HG03097 (cell line): Measurements from ENCODE around the gene HACL1.
"Not testable (repeated sequence)": the region's sequence is repeated elsewhere in the genome, so short reads cannot be mapped to it uniquely, and the experiment has no call there.

Experiments used
- ATAC-seq: cut with Tn5 transposase; IDR thresholded peaks from one replicate; pipeline ENCODE4 v1.9.1; 2021; ENCODE audit not compliant: unreplicated experiment, low FRiP score

The HACL1 gene

GRCh38 chr3:15532614-15533013 is 68.8 kb downstream of the HACL1 start:
- ATAC-seq, result not testable (repeated sequence)

DNA sequence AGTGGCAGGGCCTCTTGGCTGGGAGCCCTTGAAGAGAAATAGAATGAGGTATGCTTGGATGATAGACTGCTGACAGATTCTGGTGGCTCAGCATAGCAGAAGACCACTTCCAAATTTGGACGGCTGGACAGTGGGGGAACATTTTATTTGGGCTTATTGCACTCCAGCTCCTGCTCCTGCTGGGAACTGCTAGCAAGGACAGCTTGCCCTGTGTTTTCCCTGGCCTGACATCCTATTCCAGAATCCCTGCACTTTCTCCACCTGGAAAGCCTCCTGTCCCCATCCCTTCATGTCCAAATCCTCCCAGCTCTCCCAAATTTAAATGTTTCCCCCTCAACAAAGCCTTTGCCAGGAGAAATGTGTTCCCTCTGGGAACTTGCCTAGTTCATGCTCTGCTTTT is 70.0 kb downstream of the HACL1 start:
- no peak for ATAC-seq

DNA sequence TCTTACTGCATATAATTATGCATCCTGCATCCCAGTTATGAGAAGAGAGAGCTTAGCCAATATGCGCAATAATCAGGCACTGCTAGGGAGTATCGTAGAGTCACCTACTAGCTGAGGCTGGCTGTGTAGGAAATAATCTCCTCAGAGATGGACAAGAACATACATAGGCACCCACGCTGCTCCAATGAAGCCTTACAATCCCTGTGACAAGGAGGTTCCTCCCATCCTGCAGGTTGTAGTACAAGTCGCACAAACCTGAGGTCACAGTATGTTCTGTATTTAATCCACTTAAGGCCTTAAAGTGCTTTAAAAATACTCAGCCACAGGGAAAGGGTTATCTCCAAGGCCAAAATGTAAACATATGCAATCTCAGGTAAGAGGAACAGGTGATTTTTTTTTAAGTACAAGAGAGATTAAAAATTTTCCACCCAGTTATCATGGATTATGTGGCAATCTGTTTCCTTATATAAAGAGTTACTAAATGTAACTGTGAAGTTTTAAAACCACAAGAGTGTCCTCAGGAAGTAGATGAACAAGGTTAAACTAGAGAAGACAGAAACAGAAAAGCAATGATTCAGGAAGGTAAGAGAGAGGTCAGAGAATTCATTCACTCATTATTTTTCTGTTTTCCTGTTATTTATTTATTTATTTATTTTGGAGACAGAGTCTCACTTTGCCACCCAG is 72.4 kb downstream of the HACL1 start:
- no peak for ATAC-seq

- ATAC-seq, result no peak
These were observed 74.3 kb downstream of the HACL1 start for GRCh38 chr3:15527031-15527459.

- no peak for ATAC-seq
These were observed 75.6 kb downstream of the HACL1 start for GRCh38 chr3:15525790-15526189.

GRCh38 chr3:15523660-15524417 is 77.5 kb downstream of the HACL1 start:
- no peak for ATAC-seq

GRCh38 chr3:15522016-15522415 is 79.4 kb downstream of the HACL1 start:
- ATAC-seq, result no peak

DNA sequence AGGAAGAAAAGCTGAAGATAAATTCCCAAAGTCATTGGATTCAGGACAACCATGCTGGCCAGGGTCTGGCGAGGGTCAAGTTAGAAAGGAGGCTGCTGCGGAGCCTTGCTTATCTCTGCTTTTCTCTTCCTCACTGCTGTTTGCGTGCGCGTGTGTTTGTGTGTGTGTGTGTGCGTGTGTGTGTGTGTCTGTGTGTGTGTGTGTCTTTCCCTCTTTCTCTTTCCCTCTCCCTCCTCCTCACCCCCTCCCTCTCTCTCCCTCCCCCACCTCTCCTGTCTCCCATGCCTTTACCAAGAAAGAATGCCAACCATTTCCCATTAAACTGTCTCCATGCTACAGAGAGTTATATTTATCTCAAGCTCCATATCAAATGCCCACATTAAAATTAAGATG is 79.8 kb downstream of the HACL1 start, which contains the start of gene COLQ:
TSS of gene COLQ (minus strand) at position 134 of the 393 bp plus-strand sequence. CDS start at position 53, 81 bp downstream.
- no peak for ATAC-seq

GRCh38 chr3:15520804-15521572 is 80.4 kb downstream of the HACL1 start:
- no peak for ATAC-seq

- ATAC-seq, result no peak
These were observed 81.2 kb downstream of the HACL1 start for GRCh38 chr3:15520185-15520584.

GRCh38 chr3:15519096-15519495 is 82.3 kb downstream of the HACL1 start:
- no peak for ATAC-seq

- no peak for ATAC-seq
These were observed 86.6 kb downstream of the HACL1 start for GRCh38 chr3:15514663-15515340.

DNA sequence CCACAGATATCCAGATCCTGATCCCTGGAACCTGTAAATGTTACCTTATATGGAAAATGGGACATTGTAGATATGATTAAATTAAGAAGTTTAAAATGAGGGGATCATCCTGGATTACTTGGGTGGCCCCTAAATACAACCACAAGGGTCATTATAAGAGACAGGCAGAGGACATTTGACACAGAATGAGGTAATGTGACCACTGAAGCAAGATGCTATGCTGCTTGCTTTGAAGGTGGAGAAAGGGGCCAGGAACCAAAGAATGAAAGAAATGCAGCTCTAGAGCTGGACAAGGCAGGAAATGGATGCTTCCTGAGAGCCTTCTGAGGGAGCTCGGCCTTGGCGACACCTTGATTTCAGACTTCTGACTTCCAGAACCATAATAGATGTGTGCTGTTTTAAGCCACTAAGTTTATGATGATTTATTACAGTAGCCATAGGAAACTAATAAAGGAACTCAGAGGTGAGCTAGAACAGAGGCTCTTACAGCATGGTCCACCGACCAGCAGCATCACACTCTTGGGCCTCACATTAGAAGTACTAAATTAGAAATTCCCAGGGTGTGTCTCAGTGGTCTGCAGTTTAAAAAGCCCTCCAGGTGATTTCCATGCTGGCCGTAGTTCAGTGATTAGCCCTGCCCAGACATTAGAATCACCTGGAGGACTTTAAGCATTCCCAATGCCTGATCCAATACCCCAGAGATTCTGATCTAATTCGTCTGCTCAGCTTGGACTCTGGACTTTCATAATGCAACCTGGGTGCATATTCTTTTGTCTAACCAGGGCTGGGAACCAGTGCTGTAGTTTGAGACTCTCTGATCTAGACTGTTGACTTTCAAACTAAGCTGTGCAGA is 87.3 kb downstream of the HACL1 start:
- no peak for ATAC-seq

- no peak for ATAC-seq
These were observed 88.3 kb downstream of the HACL1 start for GRCh38 chr3:15513116-15513515.

GRCh38 chr3:15512166-15512565 is 89.2 kb downstream of the HACL1 start:
- no peak for ATAC-seq

DNA sequence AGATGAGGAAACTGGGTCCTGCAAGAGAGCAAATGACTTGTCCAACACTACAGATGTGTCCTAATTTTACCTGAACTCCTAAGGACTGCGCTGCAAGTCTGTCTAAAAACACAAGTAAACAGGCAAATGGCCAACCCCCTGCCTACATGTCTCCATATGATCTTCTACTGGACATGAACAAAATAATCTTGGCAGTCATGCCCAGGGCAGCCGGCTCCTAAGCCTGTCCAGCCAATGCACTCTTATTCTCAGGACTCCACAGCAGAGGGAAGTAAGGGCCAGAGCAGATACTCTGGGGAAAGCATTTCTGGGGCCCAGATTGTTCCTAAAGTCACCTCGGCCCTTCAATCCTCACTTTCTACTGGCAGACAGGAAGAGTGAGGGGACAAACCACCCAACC is 90.2 kb downstream of the HACL1 start:
- ATAC-seq, result no peak
